PC-9 (cell line): ENCODE measurements around the gene TMPRSS9. TPM values are rescaled to one million over a fixed set of nuclear protein-coding genes. Genes with fewer than 3 reads are reported as not detected.

Experiments used
- BruUV-seq: library from RNA; stranded (reverse); fragments of 400-500 nt; replicated peaks from 2 replicates; lab custom pipeline; 2021; lab: Mats Ljungman, UMichigan
- CTCF ChIA-PET: fragments of 300-600 bp; sonication (Branson Sonifier 250); formaldehyde crosslinking; loops from one replicate; lab custom pipeline; 2022; ENCODE audit warnings: antibody characterized with exemption; lab: Charles Lee
- POLR2A ChIA-PET: fragments of 300-600 bp; sonication (Branson Sonifier 250); formaldehyde crosslinking; loops from one replicate; lab custom pipeline; 2022; ENCODE audit warnings: antibody characterized with exemption; ENCODE audit not compliant: unreplicated experiment; lab: Charles Lee
- DNase-seq, 2 experiments: peaks; one replicate each; pipeline versions ENCODE4 v3.0.0 to v3.0.0-alpha.2; 2015 to 2022; ENCODE audit warnings: mixed read lengths in 1 of 2
- H2AFZ ChIP-seq: fragments of 200-600 bp; sonication (generic); 2 replicates; pipeline ENCODE4 v1.8.1; 2017; ENCODE audit warnings: antibody characterized with exemption
- H3F3A ChIP-seq: fragments of 200-600 bp; sonication (generic); 2 replicates; pipeline ENCODE4 v1.8.1; 2017; ENCODE audit warnings: antibody characterized with exemption, mild to moderate bottlenecking, low read depth; ENCODE audit not compliant: insufficient read depth
- H3K27ac ChIP-seq: fragments of 200-600 bp; sonication (generic); 2 replicates; pipeline ENCODE4 v1.6.1; 2016; ENCODE audit warnings: mixed run types
- H3K27me3 ChIP-seq: fragments of 200-600 bp; sonication (generic); 2 replicates; pipeline ENCODE4 v1.6.1; 2016; ENCODE audit warnings: low read depth, mixed run types; ENCODE audit not compliant: insufficient read depth
- H3K36me3 ChIP-seq: fragments of 200-600 bp; sonication (generic); 2 replicates; pipeline ENCODE4 v1.6.1; 2016; ENCODE audit warnings: low read depth, mixed run types
- H3K4me1 ChIP-seq: fragments of 200-600 bp; sonication (generic); replicated peaks from 2 replicates; pipeline ENCODE4 v1.6.1; 2016; ENCODE audit warnings: mixed run types; ENCODE audit not compliant: insufficient read depth
- H3K4me2 ChIP-seq: fragments of 200-600 bp; sonication (generic); 2 replicates; pipeline ENCODE4 v1.6.1; 2017; ENCODE audit warnings: mixed run types
- H3K4me3 ChIP-seq: fragments of 200-600 bp; sonication (generic); 2 replicates; pipeline ENCODE4 v1.6.1; 2016; ENCODE audit warnings: mixed run types
- H3K79me2 ChIP-seq: fragments of 200-600 bp; sonication (generic); 2 replicates; pipeline ENCODE4 v1.6.1; 2017; ENCODE audit warnings: low read depth, mixed run types
- H3K9me2 ChIP-seq: fragments of 200-600 bp; sonication (generic); 2 replicates; pipeline ENCODE4 v1.8.1; 2017; ENCODE audit warnings: mild to moderate bottlenecking; ENCODE audit not compliant: insufficient read depth
- H3K9me3 ChIP-seq: fragments of 200-600 bp; sonication (generic); 2 replicates; pipeline ENCODE4 v1.8.1; 2016; ENCODE audit warnings: low read depth; ENCODE audit not compliant: insufficient read depth
- H4K20me1 ChIP-seq: fragments of 200-600 bp; sonication (generic); 2 replicates; pipeline ENCODE4 v1.8.1; 2017; ENCODE audit not compliant: insufficient read depth
- CTCF ChIP-seq: fragments of 200-600 bp; sonication (generic); conservative IDR thresholded peaks from 2 replicates; pipeline ENCODE4 v1.6.1; 2017; ENCODE audit warnings: mixed run types, antibody characterized with exemption, mild to moderate bottlenecking, moderate library complexity
- EZH2 ChIP-seq: fragments of 200-600 bp; sonication (generic); IDR thresholded peaks from 2 replicates; pipeline ENCODE4 v1.8.0; 2017; ENCODE audit warnings: antibody characterized with exemption, low read depth
- intact Hi-C: fragments of 100-400 bp; cut with micrococcal nuclease; formaldehyde crosslinking; loops from one replicate; pipeline ENCODE4 v1.10.0; 2022; ENCODE audit not compliant: unreplicated experiment
- total RNA-seq: library from RNA; stranded (reverse); gene quantifications from 2 replicates; pipeline ENCODE4 v1.2.3, GENCODE V29; 2021

TMPRSS9 gene
- total RNA-seq, 1 experiment from 2014 or later: 0.20 TPM

- DNase-seq: no peak
- Histone ChIP-seq H3K9me2 (no peaks in the 10 kb centered on the region), H3F3A (peaks cover 12% of the 10 kb centered on the region), H3K79me2 (peaks cover under 1% of the 10 kb centered on the region; the same call in 1 of the 2 replicates), H3K27ac (no peak overlapping the region), H3K4me3 (no peak overlapping the region), H2AFZ (no peak overlapping the region), H3K4me2 (no peak overlapping the region), H3K36me3 (no peaks in the 10 kb centered on the region), H3K9me3 (no peaks in the 10 kb centered on the region), H3K27me3 (no peaks in the 10 kb centered on the region), H4K20me1 (no peaks in the 10 kb centered on the region), H3K4me1 (no peaks in the 10 kb centered on the region)
- intact Hi-C loops: no loop called here
- TF ChIP-seq EZH2 (no peak), CTCF (no peak)
- POLR2A ChIA-PET: no interaction called here
- no TSS peak for BruUV-seq
- CTCF ChIA-PET: no interaction called here
These were observed 72.2 kb downstream of the TMPRSS9 start for GRCh38 chr19:2432131-2432848.

- TF ChIP-seq CTCF (no peak), EZH2 (no peak)
- no peak overlapping the region for H3K27ac ChIP-seq
- ChIA-PET POLR2A (no interaction called here), CTCF (no interaction called here)
- H3K4me2 ChIP-seq: no peak overlapping the region
- no peaks in the 10 kb centered on the region for H3K9me2 ChIP-seq
- BruUV-seq: no TSS peak
- DNase-seq: no peak
- H3K79me2 ChIP-seq: no peaks in the 10 kb centered on the region
- H3K4me1 ChIP-seq: no peaks in the 10 kb centered on the region
- no peak overlapping the region for H2AFZ ChIP-seq
- no peaks in the 10 kb centered on the region for H4K20me1 ChIP-seq
- H3K9me3 ChIP-seq: no peaks in the 10 kb centered on the region
- H3K4me3 ChIP-seq: no peak overlapping the region
- intact Hi-C loops: no loop called here
- peaks cover 2% of the 10 kb centered on the region; the same call in 1 of the 2 replicates for H3F3A ChIP-seq
- no peaks in the 10 kb centered on the region for H3K36me3 ChIP-seq
- no peaks in the 10 kb centered on the region for H3K27me3 ChIP-seq
These were observed 73.8 kb downstream of the TMPRSS9 start for GRCh38 chr19:2433854-2434253.

GRCh38 chr19:2434267-2434666 lies 74.2 kb downstream of the TMPRSS9 start:
- DNase-seq: no peak
- TSS peak; percentile 40 for BruUV-seq
- no peak overlapping the region for H3K27ac ChIP-seq
- no peaks in the 10 kb centered on the region for H3K79me2 ChIP-seq
- TF ChIP-seq EZH2: no peak
- no peak for TF ChIP-seq CTCF
- no peaks in the 10 kb centered on the region for H3K9me2 ChIP-seq
- H3K4me3 ChIP-seq: no peak overlapping the region
- no peaks in the 10 kb centered on the region for H3K4me1 ChIP-seq
- no peaks in the 10 kb centered on the region for H3K36me3 ChIP-seq
- H4K20me1 ChIP-seq: no peaks in the 10 kb centered on the region
- CTCF ChIA-PET: no interaction called here
- H3K4me2 ChIP-seq: no peak overlapping the region
- H2AFZ ChIP-seq: no peak overlapping the region
- H3K27me3 ChIP-seq: no peaks in the 10 kb centered on the region
- POLR2A ChIA-PET: interaction anchor here (0.6 kb wide), 1 partner anchor 12 kb away, joined by 3 read pairs; no protein-coding TSS in a partner anchor
- no peaks in the 10 kb centered on the region for H3K9me3 ChIP-seq
- no peaks in the 10 kb centered on the region for H3F3A ChIP-seq
- intact Hi-C loops: no loop called here
